Transverse colon (tissue), 3 donors: ENCODE data around the gene MYO18B.

Experiments used
- CTCF ChIP-seq, 5 experiments: fragments of 200-600 bp in 3 of 5; fragments of 450-650 bp in 2 of 5; sonication (generic) in 3 of 5; IDR thresholded peaks; 1 replicate in 2 of 5; 2 replicates in 3 of 5; pipeline ENCODE4 v1.5.1; 2016 to 2017; ENCODE audit warnings: antibody characterized with exemption in 5 of 5, inconsistent platforms in 3 of 5, mild to moderate bottlenecking in 2 of 5, moderate library complexity in 1 of 5
- EP300 ChIP-seq: sonication (generic); formaldehyde crosslinking; IDR thresholded peaks from one replicate; pipeline ENCODE4 v1.6.1; 2017; ENCODE audit warnings: antibody characterized with exemption, low read depth
- POLR2A ChIP-seq: fragments of 450-650 bp; IDR thresholded peaks from one replicate; pipeline ENCODE4 v1.6.1; 2016; ENCODE audit warnings: antibody characterized with exemption, mild to moderate bottlenecking, moderate library complexity

GRCh38 chr22:25990940-25991339 lies 249.0 kb downstream of the MYO18B start:
- TF ChIP-seq CTCF (IDR thresholded peaks at IDR 0.05) (no peak), POLR2A (no peak), EP300 (no peak)
